Measurements from ENCODE around the gene BRF1.
"Not testable (repeated sequence)": the region's sequence is repeated elsewhere in the genome, so short reads cannot be mapped to it uniquely, and the experiment has no call there.

The BRF1 gene

GRCh38 chr14:105288936-105289335 is 11.9 kb downstream of the BRF1 start:
- DNase-seq (ENCODE audit: low read depth), result not testable (repeated sequence)

- no peak for DNase-seq (ENCODE audit: low read depth)
Measured at GRCh38 chr14:105287249-105288102, 13.3 kb downstream of the BRF1 start.

DNA sequence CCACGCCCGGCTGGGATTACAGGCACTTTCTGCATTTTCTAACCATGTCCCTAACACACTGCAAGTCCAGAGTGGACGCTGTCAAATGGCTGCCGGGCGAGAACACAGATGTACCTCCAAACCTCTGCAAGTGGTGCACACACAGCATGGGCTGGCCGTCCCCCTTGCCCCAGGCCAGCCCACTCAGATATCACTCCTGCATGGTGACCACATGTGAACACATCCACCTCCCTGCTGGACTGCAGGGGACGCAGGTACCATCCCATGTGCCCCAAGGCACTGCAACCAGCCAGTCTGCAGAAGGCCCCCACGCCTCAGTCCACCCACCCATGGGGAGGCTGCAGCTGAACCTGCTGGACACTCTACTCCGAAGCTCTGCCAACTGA is 14.0 kb downstream of the BRF1 start:
- no peak for DNase-seq (ENCODE audit: low read depth)

DNA sequence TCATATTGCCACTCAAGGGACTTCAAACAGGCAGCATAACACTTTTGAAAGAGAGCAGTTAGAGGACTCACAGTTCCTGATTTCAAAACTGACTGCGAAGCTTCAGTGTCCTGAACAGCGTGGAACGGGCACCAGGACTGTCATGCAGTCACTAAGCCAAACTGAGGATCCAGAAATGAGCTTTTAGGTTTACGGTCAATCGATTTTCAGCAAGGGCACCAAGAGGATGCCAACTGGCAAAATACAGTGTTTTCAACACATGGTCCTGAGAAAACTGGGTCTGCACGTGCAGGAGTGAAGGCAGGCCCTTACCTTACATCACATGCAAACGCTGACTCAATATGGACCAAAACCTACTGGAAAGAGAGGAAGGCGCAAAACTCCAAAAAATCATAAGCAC is 15.6 kb downstream of the BRF1 start:
- no peak for DNase-seq (ENCODE audit: low read depth)

GRCh38 chr14:105283899-105284298 is 16.9 kb downstream of the BRF1 start:
- DNase-seq (ENCODE audit: low read depth), result no peak

DNA sequence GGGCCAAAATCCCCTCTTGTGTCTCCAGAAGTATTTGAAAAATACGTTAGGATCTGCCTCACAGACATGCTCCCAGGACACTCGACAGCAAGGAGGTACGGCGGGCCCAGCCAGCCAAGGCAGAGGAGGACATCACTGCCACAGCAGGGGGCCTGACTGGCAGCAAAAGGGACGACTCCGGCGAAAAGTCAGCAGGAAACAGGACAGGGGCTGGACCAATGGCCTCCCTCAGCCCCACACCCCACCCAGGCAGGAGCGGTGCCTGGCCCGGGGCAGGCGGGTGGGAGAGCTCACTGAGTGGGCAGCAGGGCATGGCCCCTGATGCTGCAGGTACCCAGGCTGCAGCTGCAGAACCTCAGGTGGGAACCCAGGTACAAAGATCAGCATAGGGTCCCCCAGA is 17.8 kb downstream of the BRF1 start:
- no peak for DNase-seq (ENCODE audit: low read depth)

GRCh38 chr14:105282098-105282725 is 18.6 kb downstream of the BRF1 start:
- no peak for DNase-seq (ENCODE audit: low read depth)

GRCh38 chr14:105281371-105282097 is 19.3 kb downstream of the BRF1 start:
- DNase-seq (ENCODE audit: low read depth), result no peak

DNA sequence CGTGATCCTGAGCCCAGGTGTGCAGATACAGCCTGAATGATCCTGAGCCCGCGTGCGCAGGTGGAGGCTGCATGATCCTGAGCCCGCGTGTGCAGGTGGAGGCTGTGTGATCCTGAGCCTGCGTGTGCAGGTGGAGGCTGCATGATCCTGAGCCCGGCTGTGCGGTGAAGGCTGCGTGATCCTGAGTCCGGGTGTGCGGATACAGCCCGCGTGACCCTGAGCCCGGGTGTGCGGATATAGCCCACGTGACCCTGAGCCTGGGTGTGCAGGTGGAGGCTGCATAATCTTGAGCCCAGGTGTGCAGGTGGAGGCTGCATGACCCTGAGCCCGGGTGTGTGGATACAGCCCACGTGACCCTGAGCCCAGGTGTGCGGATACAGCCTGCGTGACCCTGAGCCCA is 20.3 kb downstream of the BRF1 start:
- no peak for DNase-seq (ENCODE audit: low read depth)

DNA sequence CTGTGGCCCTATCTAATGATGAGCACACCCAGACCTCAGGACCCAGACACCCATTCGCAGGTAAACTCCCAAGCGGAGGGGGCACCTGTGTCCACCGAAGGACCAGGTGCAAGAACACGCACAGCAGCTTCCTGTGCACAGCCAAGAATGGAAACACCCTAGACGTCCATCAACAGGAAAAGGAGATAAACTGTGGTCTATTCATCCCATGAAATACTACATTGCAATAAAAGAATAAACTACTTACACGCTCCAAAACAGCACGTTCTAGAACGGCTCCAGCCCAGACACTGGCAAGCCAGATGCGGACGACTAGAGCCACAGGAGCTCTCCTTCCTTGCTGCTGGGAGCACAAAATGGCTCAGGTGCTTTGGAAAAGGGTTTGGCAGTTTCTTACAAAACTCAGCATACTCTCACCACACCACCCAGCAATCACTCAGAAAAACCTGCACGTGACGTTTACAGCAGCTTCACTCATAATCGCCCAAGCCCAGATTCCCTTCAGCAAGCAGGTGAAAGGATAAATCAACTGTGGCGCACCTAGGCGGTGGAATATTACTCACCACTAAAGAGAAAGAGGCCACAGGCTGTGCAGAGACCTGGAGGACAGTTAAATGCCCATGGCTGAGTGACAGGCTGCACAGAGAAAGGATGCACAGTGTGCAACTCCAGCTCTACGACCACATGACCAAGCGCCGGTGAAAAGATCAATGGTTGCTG is 21.0 kb downstream of the BRF1 start:
- no peak for DNase-seq (ENCODE audit: low read depth)

GRCh38 chr14:105277448-105277847 is 23.4 kb downstream of the BRF1 start:
- not testable (repeated sequence) for DNase-seq (ENCODE audit: low read depth)

GRCh38 chr14:105275267-105275946 is 25.4 kb downstream of the BRF1 start:
- no peak for DNase-seq (ENCODE audit: low read depth)

- DNase-seq (ENCODE audit: low read depth), result no peak
Measured at GRCh38 chr14:105274637-105275036, 26.2 kb downstream of the BRF1 start.

DNA sequence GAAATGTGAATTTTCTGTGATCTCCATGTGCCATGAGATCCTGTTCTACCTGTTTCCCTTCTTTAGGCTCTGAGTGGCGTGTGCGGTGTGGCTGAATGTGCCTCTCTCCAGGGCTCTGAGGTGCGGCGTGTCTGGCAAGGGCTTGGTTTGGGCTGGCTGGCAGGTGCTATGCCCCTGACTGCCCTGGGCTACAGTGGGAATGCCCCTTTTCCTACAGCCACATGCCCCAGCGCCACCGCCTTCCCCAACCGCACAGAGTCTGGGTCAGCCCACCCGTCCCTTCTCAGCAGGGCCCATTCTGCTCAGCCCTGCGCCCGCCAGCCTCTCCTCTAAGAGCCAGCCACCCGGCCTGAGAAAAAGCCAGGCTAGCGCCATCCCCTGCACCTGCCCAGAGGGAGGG is 27.7 kb downstream of the BRF1 start:
- no peak for DNase-seq (ENCODE audit: low read depth)

- no peak for DNase-seq (ENCODE audit: low read depth)
Measured at GRCh38 chr14:105272623-105273022, 28.2 kb downstream of the BRF1 start.

GRCh38 chr14:105271224-105271890 is 29.4 kb downstream of the BRF1 start:
- DNase-seq (ENCODE audit: low read depth), result no peak

GRCh38 chr14:105269405-105269804 is 31.4 kb downstream of the BRF1 start:
- no peak for DNase-seq (ENCODE audit: low read depth)

DNA sequence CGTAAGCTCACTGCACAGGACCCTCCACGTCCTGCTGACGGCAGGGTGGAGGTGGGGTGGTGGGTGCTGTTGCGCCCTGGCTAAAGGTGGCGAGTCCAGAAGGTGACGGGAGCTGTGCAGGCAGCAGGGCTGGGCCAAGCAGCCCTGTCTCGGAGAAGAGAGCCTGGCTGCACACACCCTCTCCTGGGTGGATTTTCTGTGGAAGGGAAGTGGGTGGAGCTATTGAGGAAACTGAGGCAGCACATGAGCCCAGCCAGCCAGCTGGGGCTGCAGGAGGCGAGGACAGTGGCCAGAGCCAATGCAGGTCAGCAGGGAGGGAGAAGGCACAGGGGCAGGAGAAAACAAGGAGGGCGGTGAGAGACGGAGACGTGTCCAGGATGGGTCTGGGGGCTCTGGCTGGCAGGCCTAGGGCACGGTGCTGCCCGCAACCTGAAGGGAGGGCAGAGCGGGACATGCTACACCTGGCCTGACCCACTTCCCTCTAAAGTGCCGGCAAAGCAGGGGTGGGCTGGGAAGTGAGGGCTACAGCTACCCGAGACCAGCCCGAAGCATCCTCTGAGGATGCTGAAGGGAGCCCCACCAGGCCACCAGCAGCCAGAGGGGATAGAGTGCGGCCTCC is 32.0 kb downstream of the BRF1 start:
- DNase-seq (ENCODE audit: low read depth), result no peak

DNA sequence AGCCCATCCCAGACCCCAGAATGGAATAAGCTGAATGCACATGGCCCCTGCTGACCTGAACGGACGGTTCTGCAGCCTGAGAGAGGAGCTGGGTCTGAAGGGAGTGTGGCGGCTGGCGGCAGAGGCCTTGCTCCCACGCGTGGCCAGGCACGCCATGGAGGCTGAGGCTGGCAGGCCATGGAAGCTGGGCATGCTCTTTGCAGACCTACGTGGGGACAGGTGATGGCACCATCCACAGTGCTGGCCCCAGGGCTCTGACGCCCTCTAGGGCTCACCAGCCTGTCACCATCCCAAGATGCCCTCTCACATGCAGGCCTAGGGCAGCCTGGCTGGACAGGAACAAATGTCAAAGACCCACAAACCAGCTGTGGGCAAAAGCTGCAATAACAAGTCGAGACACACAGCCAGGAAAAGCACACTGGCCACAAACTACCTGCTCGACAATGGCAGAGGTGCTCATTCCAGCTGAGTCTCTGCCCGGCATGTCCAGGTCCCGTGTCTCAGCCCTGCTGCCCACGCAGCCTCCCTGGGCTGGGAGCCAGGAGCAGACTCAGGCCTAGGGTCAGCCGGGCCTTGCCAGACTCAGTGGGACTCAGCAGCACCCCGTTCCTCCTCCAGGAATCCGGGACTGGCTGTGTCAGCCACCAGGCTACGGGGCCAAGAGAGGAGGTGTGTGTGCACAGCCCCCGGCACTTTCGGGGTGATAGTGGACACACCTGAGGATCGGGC is 32.8 kb downstream of the BRF1 start:
- no peak for DNase-seq (ENCODE audit: low read depth)

GRCh38 chr14:105261781-105262180 is 39.0 kb downstream of the BRF1 start:
- no peak for DNase-seq (ENCODE audit: low read depth)
